ENCODE data around the gene UBR4.

The UBR4 gene

DNA sequence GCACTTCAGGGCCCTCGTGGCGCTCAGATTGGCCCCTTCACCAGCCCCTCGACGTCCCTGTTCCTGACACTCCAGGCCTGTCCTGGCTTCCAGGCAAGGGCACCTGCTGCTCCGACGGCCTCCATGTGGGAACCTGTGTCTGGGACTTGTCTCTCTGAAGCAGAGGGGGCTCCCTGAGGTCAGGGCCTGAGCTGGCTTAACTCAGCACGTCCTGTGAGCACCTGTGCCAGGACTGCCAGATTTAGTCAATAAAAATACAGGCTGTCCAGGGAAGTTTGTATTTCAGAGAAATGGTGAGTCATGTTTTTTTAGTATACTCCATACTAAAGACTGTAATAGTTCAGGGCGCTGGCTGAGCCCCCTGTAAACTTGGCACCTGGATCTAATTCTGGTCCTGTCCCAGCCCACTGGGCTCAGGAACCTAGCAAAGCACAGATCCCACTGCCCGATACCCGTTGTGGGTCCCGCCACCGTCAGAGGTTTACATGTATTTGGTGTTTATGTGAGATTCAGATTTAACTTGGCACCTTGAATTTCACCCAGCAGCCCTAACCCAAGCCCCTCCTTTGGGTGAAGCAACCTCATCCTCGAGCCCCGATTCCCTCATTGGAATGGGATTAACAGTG is 143.7 kb downstream of the UBR4 start:
- Histone ChIP-seq H3K9me2 (replicated peaks; ENCODE audit: control insufficient read depth, low read length) (no peaks in the 10 kb centered on the region), H3F3A (ENCODE audit: control insufficient read depth, insufficient read depth) (no peaks in the 10 kb centered on the region), H3K27ac (ENCODE audit: low read depth, low read length) (no peak overlapping the region), H3K9me3 (ENCODE audit: control insufficient read depth, insufficient read depth, low read length) (peaks cover 14% of the 10 kb centered on the region; the same call in 1 of the 2 replicates), H4K20me1 (ENCODE audit: control insufficient read depth, insufficient read depth, low read depth, low read length) (no peaks in the 10 kb centered on the region), H3K4me1 (ENCODE audit: control insufficient read depth, low read length) (no peaks in the 10 kb centered on the region), H3K79me2 (ENCODE audit: control insufficient read depth, low read length) (no peaks in the 10 kb centered on the region), H3K36me3 (ENCODE audit: control insufficient read depth, low read length) (no peaks in the 10 kb centered on the region), H3K4me2 (ENCODE audit: low read length) (no peak overlapping the region), H3K4me3 (ENCODE audit: low read length) (no peak overlapping the region), H3K27me3 (ENCODE audit: control insufficient read depth, low read length) (no peaks in the 10 kb centered on the region)
- no peak for TF ChIP-seq EZH2phosphoT487 (IDR thresholded peaks at IDR 0.05; ENCODE audit: borderline replicate concordance, low read length)
- TF ChIP-seq, protein P1, sequence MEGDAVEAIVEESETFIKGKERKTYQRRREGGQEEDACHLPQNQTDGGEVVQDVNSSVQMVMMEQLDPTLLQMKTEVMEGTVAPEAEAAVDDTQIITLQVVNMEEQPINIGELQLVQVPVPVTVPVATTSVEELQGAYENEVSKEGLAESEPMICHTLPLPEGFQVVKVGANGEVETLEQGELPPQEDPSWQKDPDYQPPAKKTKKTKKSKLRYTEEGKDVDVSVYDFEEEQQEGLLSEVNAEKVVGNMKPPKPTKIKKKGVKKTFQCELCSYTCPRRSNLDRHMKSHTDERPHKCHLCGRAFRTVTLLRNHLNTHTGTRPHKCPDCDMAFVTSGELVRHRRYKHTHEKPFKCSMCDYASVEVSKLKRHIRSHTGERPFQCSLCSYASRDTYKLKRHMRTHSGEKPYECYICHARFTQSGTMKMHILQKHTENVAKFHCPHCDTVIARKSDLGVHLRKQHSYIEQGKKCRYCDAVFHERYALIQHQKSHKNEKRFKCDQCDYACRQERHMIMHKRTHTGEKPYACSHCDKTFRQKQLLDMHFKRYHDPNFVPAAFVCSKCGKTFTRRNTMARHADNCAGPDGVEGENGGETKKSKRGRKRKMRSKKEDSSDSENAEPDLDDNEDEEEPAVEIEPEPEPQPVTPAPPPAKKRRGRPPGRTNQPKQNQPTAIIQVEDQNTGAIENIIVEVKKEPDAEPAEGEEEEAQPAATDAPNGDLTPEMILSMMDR (IDR thresholded peaks at IDR 0.05; ENCODE audit: low read depth, low read length, poor library complexity, severe bottlenecking), result no peak

DNA sequence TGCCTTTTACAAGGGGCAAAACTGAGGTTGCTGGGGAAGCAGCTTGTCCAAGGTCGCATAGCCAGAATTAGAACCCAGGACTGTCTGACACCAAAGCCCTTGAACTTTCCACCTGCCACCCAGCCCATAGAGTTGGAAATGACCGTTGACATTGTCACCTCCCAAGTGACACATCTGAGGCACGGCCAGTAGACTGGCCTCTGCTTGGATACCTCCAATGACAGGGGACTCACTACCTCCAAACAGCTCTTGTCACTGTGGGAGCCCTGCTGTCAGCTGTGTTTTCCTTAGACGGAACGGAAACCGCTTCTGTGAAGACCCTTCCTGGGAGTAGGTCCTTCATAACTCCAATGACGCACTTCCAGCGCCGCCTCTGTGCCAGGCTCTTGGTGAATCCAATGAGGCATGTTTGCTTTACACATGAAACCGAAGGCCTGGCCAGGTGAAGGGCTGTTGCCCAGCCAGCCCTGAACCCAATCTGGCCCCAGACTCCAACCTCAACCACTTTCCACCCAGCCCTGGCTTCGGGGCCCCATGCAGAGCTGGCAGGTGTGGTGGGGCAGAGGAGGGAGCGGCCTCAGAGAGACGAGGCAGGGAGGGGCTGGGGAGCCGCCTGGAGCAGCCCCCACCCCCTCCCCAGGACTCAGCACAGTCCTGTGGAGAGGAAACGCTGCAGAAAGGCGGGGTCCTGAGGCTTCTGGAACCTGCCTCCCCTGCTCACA is 144.4 kb downstream of the UBR4 start:
- Histone ChIP-seq H3K36me3 (ENCODE audit: control insufficient read depth, low read length) (no peaks in the 10 kb centered on the region), H3K4me1 (ENCODE audit: control insufficient read depth, low read length) (no peaks in the 10 kb centered on the region), H3F3A (ENCODE audit: control insufficient read depth, insufficient read depth) (no peaks in the 10 kb centered on the region), H3K9me3 (ENCODE audit: control insufficient read depth, insufficient read depth, low read length) (peaks cover 20% of the 10 kb centered on the region; the same call in 1 of the 2 replicates), H3K27ac (ENCODE audit: low read depth, low read length) (no peak overlapping the region), H3K27me3 (ENCODE audit: control insufficient read depth, low read length) (no peaks in the 10 kb centered on the region), H3K4me3 (ENCODE audit: low read length) (no peak overlapping the region), H4K20me1 (ENCODE audit: control insufficient read depth, insufficient read depth, low read depth, low read length) (no peaks in the 10 kb centered on the region), H3K4me2 (ENCODE audit: low read length) (no peak overlapping the region), H3K9me2 (replicated peaks; ENCODE audit: control insufficient read depth, low read length) (no peaks in the 10 kb centered on the region), H3K79me2 (ENCODE audit: control insufficient read depth, low read length) (no peaks in the 10 kb centered on the region)
- TF ChIP-seq EZH2phosphoT487 (IDR thresholded peaks at IDR 0.05; ENCODE audit: borderline replicate concordance, low read length), result no peak
- TF ChIP-seq, protein P1 (IDR thresholded peaks at IDR 0.05; ENCODE audit: low read depth, low read length, poor library complexity, severe bottlenecking), result no peak

- no peaks in the 10 kb centered on the region for H4K20me1 ChIP-seq (ENCODE audit: control insufficient read depth, insufficient read depth, low read depth, low read length)
- no peak overlapping the region for H3K4me2 ChIP-seq (ENCODE audit: low read length)
- no peaks in the 10 kb centered on the region for H3F3A ChIP-seq (ENCODE audit: control insufficient read depth, insufficient read depth)
- no peaks in the 10 kb centered on the region for H3K79me2 ChIP-seq (ENCODE audit: control insufficient read depth, low read length)
- peaks cover 22% of the 10 kb centered on the region; the same call in 1 of the 2 replicates for H3K9me3 ChIP-seq (ENCODE audit: control insufficient read depth, insufficient read depth, low read length)
- no peaks in the 10 kb centered on the region for H3K27me3 ChIP-seq (ENCODE audit: control insufficient read depth, low read length)
- H3K27ac ChIP-seq (ENCODE audit: low read depth, low read length), result no peak overlapping the region
- H3K4me3 ChIP-seq (ENCODE audit: low read length), result no peak overlapping the region
- no peaks in the 10 kb centered on the region for H3K36me3 ChIP-seq (ENCODE audit: control insufficient read depth, low read length)
- H3K4me1 ChIP-seq (ENCODE audit: control insufficient read depth, low read length), result no peaks in the 10 kb centered on the region
- TF ChIP-seq EZH2phosphoT487 (IDR thresholded peaks at IDR 0.05; ENCODE audit: borderline replicate concordance, low read length), result no peak
- TF ChIP-seq, protein P1 (IDR thresholded peaks at IDR 0.05; ENCODE audit: low read depth, low read length, poor library complexity, severe bottlenecking), result no peak
- H3K9me2 ChIP-seq (replicated peaks; ENCODE audit: control insufficient read depth, low read length), result no peaks in the 10 kb centered on the region
Measured at GRCh38 chr1:19064906-19065450, 145.1 kb downstream of the UBR4 start.

Data from DOHH2 (cell line).